ENCODE results near the gene PITRM1.
A peak's percentile ranks its signal among the peaks of the same experiment; 100 is the strongest.

Gene PITRM1

DNA sequence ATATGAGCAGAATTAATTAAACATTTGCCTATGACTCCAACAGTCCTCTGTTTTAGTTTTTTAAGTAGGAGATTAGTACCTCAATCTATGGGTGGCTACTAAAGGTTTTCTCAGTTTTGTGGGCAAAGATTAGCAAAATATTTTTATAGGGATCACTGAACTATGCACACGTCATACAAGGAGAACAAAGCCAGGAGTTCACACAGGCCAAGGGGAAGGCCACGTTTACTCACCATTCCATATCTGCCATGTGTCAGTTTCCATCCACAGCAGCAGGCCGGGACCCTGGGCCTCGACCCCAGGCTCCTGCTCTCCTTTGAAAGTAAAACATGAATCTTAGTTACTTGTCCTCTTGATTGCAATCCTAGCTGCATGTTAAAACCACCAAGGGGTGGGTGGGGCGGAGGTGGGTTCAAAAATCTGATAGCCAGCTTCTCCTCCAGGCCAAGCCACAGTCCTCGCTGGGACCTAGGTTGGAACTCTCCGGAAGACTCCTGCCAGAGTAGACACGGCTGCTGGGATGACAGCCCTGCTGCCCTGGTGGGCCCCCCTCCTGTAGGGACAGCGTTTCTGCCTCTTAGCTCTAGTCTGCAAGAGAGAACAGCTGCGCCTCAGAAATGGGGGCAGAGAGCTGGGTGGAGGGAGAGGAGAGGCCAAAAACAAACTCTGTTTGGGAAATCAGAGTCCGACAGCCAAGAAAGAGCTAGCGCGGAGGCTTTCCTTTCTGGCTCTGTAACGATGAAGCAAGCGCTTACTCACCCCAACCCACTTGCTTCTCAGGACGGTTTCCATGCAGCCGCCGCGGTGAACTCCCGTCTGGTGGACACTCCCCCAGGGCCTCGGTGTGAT lies 35.6 kb downstream of the PITRM1 start:
- no peak for DNase-seq

DNA sequence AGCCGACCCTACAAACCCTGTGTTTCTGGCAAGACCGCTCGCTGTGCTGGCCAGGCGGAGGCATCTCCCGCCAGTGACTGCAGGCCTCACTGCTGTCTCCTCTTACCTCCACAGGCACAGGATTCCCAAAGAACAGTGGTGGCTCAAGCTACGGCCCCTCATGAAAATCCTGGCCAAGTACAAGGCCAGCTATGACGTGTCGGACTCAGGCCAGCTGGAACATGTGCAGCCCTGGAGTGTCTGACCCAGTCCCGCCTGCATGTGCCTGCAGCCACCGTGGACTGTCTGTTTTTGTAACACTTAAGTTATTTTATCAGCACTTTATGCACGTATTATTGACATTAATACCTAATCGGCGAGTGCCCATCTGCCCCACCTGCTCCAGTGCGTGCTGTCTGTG lies 36.2 kb downstream of the PITRM1 start:
- DNase-seq = no peak

DNA sequence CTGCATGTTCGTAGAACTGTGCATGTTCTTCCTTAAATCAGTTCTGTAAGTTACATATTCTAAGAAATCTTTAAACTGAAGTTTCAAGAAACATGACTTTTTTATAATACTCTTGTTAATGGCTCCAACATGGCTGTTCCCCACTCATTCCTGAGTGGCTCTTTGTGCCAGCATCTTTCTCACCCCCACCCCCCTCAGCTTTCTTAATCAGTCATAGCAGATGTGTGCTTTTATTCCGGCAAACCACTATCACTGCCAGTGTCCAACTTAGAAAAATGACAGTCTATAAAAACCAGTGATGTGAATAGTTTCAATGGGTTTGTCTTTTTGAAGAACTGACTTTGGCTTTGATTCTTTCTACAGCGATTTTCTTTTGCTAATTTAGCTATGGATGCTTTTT lies 37.6 kb downstream of the PITRM1 start:
- DNase-seq = no peak

DNA sequence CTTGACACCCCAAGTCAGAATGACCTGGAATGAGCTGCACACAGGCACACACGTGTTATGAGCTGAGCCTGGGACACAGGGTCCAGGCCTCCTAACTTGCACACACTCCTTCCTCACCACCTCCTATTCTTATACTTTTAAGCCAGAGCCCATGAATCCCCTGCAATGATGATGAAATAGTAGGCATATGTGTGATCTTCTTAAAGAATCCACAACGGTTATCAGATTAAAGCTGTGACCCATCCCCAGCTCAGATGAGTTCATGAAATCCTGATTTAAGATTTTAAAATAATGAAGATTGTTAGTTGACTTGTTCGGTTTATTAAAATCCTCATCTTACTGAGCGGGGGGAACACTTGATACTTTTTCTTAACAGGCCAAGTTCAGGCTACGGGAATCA lies 38.6 kb downstream of the PITRM1 start:
- DNase-seq = no peak

DNA sequence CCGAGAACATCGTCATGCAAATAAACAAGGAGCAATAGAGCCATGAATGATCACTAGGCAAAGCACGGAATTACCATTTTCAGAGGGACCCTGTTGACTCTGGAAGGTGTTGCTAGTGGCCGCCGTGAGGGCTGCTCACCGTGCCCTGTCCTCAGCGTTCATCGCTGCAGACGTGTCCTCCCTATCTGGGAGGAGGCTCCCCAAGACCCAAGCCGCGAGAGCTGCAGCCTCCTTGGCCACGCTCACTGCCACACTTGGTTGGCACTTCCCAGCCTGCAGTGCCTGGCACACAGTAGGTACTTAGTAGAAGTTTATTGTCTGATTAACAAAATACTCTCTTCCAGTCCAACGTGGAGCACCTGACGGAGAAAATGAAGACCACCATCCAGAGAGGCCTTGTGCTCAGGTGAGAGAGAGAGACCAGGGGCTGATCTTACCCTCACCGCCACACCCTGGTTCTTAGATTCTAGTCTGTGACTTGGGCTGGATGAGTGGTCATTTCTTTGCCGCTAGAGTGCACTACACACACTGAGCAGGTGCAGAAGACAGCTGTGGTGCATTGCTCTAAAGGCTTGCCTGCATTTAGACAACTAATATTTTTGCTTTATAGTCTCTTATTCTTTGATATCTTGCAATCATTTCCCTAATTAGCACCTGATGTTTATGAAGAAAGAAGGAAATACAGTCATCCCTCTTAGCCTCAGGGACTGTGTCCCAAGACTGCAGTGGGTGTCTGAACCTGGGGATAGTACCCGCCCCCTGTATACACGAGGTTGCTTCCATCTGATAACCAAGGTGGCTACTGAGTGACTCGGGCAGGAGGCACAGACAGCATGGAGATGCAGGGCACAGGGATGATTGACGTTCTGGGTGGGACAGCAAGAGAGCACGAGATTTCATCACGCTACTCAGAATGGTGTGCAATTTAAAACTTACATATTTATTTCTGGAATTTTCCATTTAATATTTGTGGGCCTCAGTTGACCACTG lies 40.3 kb downstream of the PITRM1 start:
- DNase-seq = peak; percentile 33 to 59

DNA sequence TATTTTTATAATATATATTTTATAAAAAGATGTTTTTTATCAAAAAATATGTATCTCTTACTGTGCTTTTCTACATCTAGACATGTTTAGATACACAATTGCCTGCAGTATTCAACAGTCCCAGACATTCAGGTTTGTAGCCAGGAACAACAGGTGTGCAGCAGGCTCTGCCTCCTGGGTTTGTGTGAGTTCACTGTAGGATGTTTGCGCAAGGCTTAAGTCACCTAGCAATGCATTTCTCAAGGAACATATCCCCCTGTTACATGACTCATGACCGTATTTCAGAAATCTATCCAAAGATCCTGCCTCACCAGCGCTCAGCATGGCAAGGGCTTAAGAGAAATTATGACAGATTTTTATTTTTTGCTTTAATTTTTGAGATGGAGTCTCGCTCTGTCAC lies 41.5 kb downstream of the PITRM1 start:
- no peak for DNase-seq

DNA sequence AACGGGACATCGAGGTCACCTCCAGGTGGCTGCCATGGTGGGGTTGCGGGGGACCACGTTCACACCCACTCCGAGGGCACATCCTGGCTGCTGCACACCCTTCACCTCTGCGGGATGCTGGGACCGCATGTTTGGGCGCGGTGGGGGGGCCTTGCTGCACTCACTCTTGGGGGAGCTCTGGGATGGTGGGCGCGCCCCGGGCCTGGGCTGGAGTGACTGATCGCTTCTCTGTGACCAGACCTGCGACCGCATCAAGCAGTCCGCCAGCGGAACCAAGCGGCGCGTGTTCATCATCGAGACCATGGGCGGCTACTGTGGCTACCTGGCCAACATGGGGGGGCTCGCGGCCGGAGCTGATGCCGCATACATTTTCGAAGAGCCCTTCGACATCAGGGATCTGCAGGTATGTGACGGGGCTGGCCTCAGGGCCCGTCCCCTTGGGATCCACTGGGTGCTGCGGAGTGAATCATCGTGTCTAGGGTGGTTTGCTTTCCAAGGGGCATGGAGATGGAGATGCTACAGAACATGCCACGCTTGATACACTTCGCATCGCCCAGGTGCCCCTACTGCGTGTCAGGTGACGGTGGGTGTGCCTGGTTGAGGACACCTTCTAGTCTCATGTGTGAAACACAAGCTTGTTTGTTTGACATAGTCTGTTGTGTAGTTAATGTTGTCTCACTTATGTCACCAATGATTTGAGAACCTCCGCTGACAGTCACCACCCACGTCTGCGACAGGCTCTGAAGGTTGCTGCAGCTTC lies 42.8 kb downstream of the PITRM1 start:
- DNase-seq = no peak

DNA sequence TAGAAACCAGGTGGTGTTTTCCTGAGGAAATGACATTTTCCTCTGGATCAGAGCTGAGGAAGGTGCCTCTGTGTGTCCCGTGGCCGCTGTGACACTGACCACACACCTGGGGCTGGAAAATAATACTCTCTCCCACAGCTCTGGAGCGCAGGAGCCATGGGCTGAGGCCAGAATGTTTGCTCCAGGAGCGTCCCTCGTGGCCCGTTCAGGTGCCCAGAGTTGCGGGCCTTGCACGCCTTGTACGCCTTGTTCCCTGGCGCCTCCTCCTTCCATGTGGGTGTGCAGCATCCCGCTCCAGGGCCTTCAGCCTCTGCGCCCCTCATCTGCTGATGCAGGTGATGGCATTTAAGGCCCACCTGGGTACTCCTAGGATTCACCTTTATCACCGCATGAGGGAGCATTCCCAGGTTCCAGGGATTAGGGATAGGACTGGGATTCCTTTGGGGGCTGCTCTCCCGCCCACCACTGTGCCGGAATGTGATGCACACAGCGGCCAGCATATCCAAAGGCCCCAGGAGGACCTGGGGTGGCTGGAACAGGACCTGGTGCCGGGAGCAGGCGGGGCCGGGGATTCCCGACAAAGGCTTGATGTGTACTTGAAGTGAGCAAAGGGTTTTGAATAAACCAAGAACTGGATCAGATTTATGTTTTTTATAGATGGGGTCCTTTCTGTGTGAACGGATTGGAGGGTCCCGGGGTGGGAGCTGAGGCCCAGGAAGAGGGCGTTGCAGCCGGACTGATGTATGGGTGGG lies 44.0 kb downstream of the PITRM1 start:
- DNase-seq = no peak

DNA sequence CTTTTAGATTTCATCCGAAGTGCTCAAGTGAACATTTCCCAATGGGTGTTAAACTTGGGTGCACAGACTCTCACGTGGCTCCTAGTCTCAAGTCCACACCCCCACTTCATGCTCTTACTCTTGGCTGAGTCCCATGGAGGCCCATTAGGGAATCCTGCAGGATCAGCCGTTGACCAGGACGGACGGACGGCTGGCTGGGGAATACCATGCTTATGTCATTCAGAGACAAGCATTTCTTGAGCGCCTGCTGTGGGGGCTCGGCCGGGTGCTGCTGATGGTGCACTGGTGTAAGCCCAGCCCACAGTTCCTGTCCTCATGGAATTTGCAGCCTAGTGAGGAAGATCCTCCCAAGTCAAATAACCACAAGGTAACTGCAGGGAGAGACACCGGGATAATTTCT lies 44.7 kb downstream of the PITRM1 start:
- no peak for DNase-seq

DNA sequence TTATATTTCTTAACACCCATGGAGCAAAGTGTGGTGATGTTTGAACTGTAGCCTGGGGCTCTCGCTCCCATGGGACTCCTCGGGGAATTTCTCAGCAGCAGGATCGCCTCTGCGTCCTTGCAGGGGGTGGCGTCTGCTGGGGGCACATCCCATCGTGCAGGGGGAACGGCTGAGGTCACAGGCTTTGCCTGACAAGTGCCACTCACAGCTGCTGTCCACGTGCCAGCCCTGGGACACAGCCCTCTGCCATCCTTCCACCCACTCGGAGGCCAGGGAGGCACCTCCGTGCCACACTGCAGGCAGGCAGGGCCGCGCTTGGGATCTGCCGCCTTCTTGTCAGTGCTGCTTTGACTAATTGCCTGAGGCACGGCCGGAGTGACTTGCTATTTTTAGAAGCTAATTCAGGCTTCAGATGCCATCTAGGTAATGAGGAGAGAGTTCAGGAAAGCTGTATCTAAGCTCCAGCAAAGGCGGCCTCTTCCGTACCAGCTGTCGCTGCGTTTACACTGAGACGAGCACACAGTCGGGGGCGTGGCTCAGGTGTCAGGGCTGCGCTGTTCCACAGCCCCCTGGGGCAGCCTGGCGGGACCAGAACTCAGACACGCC lies 45.7 kb downstream of the PITRM1 start:
- DNase-seq = peak; percentile 96 to 97

DNA sequence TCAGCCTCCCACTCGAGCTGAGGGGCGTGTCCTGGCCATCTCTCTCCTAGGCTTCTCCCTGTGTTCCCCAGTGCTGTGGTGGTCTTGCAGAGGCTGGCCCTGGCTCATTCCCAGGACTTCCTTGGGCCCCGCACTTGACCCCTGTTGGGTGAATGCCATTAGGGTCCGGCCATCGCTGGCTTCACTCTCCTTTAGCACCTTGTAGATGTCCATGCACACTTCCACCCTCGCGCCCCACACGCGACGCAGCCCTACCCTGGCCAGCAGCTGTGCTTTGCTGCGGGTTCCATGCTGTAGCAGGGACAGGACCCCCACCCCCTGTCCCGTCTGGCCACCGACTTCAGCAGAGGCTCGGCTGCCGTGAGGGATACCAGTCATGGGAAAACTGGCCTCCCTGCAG lies 46.3 kb downstream of the PITRM1 start:
- peak in 1 of 2 experiments; percentile 41 for DNase-seq

DNA sequence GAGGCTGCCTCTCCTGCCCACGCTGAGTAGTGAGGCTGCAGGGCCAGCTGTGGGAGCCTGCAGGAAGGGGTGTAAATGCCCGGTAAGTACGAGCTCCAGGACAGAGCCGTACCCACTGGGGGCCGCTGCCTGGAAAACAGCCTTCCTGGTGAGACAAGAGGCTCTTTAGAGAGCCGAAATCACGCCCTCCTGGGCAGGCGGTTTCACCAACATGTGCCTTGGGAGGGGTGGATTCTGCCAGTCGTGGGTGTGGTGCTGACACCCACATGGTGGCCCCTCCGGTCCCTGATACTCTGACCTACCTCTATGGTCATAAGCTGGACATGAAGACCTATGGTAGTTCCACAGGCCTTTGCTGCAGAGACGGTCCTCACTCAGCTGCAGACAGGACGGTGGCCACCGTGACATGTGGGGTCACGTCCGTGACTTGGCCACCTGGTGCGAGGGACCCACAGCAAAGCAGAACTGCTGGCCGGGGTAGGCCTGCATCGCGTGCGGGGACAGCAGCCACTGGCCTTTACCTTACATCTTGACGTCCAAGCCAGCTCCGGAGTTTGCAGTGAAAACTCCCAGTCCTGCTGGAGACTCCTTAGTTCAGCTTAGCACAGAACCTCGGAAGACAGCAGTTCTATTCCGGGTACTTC lies 46.9 kb downstream of the PITRM1 start:
- peak in 1 of 2 experiments; percentile 17 for DNase-seq

DNA sequence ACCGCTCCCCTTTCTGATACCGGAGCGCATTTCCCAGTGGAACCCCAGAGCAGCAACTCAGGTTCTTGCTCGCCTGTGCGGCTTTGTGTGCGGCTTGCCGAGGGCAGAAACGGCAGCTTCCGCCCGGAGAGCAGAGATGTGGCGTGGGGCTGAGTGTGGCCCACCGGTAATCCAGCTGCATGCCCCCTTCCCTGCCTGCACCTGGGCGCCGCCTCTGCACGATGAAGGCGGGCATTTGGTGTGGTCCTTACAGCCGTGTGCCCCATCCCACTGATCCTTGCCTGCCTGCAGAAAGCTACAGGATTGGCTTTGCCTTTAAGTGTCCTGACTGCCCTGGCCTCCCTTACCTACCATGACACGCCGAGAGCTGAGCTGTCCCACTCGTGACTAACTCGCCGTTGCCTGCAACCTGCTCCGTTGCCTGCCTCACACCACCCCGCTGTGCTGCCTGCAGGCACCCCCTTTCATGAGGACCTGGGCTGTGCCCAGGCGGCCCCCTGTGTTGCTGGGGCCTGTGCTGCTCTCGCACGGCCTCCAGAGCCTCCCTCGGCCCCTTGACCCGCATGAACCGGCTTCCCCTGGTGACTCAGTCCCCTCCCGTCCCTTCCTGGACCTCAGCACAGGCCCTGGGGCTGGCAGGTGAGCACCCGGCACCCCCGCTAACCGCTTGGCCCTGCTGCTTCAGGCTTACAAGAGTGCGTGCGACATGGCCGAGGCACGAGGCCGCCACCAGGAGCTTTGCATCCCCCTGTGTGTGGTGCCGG lies 48.0 kb downstream of the PITRM1 start:
- peak in 1 of 2 experiments; percentile 22 for DNase-seq

DNA sequence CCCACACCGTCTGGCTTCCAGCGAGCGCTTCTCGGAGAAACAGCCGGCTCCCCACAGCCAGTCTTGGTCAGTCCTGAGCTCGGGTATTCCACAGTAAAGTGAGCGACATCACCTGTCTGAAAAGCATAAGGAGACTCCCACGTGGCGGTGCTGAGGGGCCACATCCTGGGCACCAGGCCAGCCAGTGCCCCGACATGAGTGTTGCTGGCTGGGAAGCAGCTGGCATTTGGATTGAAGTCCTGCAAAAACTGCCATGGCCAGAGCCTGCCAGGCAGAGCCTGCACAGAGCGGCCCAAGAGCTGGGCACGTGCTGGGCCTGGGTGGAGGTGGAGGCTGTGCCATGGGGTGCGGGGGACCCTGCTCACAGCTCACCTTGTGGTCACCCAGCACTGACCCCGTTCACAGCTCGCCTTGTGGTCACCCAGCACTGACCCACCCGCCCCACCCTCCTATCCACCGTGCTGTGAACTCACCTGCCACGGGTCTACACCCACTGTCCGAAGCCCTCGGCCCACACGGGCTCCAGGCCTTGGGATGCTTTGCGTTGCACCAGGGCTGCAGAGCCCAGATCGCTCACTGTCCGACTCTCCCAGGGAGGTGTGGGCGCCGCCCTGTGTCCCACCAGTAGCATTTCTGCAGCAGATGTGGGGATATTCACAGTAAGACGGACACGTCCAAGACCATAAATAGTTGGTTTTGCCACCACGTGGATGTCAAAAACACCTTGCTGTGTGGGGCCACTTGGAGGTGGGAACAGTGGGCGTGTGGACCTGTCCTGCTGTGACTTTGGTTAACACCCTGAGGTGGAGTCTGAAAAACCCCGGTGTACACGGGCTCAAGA lies 48.8 kb downstream of the PITRM1 start:
- no peak for DNase-seq

DNA sequence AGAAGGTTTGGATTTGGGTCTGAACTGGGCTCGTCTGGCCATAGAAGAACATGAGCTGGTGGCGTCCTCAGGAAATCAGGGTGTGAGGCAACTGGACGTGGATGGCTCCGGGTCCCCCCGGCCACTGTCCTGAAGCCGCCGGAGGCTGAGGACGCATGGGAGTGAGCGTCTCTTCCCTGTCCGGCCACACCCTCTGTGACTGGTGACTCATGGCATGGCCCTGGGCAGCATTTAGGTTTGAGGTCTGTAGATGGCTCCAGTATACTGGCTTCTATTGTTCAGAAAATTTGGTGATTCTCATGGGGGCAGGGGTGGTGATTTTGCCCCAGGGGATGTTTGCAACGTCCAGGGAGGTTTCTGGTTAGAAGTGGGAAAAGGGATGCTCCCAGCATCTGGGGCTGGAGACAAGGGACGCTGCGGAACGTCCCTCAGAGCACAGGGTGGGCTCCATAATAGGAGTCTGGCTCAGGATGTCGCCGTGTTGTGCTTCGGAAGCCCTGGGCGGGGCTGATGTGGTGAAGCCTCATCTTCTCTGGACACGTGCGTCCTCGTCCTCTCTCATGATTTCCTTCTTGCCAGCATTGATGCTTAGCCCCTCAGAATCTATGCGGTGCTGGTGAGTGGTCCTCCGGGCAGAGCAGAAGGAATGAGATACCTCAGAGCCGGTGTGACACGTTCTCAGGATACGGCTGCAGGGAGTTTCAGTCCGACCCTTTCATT lies 49.9 kb downstream of the PITRM1 start:
- no peak for DNase-seq

DNA sequence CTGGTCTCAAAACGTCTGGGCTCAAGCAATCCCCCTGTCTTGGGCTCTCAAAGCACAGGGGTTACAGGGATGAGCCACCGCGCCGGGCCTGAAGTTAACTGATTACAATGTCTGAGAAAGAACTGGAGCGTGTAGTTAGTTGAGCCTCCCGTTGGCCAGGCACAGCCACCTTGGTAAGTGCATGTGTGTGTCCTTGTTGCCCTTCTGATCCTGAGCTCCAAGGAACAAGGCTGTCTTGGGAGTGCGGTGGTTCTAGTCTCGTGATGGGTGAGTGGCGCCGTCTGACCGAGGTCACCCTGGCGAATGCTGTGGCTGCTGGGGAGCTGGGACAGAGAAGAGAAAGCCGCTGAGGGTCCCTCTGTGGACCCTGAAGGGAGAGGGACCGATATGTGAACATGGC lies 50.5 kb downstream of the PITRM1 start:
- DNase-seq = no peak

DNA sequence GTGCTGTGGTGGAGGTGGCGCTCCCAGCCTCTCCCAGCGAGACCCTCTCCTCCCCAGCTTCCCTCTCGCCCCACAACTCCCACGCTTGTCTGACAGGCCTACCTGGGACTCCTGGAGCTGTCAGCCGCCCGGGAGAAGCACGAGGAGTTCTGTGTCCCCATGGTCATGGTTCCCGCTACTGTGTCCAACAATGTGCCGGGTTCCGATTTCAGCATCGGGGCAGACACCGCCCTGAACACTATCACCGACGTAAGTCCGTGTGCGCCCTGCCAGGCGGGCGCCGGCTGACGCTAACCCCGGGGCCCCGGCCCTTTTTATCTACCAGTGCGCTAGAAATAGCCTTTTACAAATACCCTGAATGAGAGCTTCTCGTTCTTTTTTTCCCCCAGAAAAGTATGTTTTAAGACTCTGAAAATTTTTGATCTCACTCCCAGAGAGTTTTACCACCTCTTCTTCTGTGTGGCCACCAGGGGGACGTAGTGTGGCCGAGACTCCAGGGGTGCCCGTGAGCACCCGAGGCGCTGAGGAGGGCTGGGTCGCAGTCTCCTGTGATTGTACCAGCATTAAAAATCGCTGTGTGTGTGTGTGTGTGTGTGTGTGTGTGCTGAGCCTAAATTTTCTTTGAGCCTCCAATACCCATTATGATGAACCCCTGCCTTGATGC lies 52.7 kb downstream of the PITRM1 start:
- DNase-seq = no peak

DNA sequence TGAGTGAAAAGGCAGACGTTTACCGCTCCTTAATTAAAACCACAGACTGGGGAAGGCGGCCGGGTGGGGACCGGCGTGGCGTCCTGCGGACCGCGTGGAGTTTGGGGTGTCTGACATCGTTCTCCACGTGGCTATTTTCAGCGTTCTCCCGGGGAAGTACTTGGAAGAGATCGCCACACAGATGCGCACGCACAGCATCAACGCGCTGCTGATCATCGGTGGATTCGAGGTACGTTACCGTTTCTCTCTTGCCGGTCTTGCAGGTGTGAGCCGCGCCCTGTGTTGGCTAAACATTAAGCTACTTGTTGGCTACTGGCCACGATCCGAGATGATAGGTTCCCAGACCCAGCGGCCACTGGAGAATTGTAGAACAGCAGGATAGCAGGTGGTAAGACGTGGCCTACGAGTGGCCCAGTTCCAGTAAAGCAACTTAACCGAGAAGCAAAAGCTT lies 53.9 kb downstream of the PITRM1 start:
- DNase-seq = peak; percentile 30 to 48
